ENCODE data around the gene POGK. TPM values are rescaled to one million over a fixed set of nuclear protein-coding genes. Genes with fewer than 3 reads are reported as not detected.

Gene POGK
- total RNA-seq, 1 experiment from 2014 or later: 47.7 TPM

DNA sequence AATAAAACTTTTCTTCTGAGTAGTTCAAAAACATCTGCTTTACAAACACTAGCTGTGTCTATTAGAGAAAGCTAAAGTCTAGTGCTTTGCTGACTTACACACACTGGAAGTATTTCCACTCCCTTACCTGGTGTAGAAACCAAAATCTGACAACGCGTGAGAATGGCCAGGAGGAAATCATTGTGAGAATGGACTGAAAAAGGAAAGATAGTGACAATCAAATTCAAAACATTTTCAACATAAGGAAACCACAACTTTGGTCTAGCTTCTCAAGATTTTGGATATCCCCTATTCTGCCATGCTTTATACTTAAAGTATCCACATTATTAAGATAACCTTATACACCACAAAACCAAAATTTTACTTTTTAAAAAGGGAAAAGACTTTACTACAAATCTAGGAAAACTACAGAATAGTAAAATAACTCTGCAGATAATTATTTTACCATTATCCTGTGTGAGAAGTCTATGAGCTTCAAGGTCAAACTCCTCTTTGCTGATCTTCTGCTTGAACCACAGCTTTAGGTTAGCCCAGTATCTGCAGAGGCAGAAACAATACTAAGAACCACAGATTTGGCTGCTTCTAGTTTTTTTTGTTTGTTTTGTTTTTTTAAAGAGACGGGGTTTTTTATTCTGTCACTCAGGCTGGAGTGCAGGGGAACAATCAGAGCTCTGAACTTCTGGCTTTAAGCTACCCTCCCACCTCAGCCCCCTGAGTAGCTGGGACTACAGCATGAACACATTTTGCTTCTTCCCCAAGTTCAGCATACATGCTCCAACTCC, 30.2 kb downstream of the POGK start:
- no peak overlapping the region for H3K9ac ChIP-seq (ENCODE audit: extremely low read depth, insufficient read length, low read length)
- no peak overlapping the region for H3K27ac Mint-ChIP-seq
- no peak overlapping the region for H4K91ac ChIP-seq (ENCODE audit: insufficient read length, low read depth, low read length)
- no peak overlapping the region for H3K56ac ChIP-seq (ENCODE audit: insufficient read length, low read depth, low read length)
- no peak overlapping the region for H3K27ac ChIP-seq (ENCODE audit: insufficient read length, low read depth, low read length)
- WGBS (ENCODE audit: extremely low coverage, insufficient read length, low lambda C conversion rate): no CpG with 5 or more reads among the region's 3 CpGs
- H3K4me1 Mint-ChIP-seq: peaks cover 13 to 14% of the 10 kb centered on the region in 2 experiments
- no peak overlapping the region for H3K18ac ChIP-seq (ENCODE audit: insufficient read length, low read depth, low read length)
- no peak overlapping the region for H4K5ac ChIP-seq (ENCODE audit: insufficient read length, low read depth, low read length)
- H4K20me1 ChIP-seq (ENCODE audit: control insufficient read depth, insufficient read depth, insufficient read length): no peaks in the 10 kb centered on the region
- H3K4me2 ChIP-seq (ENCODE audit: insufficient read depth, insufficient read length, low read length): no peak overlapping the region
- no peak overlapping the region for H2AFZ ChIP-seq (ENCODE audit: low read length)
- TF ChIP-seq, protein P1, sequence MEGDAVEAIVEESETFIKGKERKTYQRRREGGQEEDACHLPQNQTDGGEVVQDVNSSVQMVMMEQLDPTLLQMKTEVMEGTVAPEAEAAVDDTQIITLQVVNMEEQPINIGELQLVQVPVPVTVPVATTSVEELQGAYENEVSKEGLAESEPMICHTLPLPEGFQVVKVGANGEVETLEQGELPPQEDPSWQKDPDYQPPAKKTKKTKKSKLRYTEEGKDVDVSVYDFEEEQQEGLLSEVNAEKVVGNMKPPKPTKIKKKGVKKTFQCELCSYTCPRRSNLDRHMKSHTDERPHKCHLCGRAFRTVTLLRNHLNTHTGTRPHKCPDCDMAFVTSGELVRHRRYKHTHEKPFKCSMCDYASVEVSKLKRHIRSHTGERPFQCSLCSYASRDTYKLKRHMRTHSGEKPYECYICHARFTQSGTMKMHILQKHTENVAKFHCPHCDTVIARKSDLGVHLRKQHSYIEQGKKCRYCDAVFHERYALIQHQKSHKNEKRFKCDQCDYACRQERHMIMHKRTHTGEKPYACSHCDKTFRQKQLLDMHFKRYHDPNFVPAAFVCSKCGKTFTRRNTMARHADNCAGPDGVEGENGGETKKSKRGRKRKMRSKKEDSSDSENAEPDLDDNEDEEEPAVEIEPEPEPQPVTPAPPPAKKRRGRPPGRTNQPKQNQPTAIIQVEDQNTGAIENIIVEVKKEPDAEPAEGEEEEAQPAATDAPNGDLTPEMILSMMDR (conservative IDR thresholded peaks at IDR 0.05): no peak
- no peaks in the 10 kb centered on the region for H3K23me2 ChIP-seq (ENCODE audit: insufficient read length, low read depth, low read length, poor library complexity, severe bottlenecking)
- no peak overlapping the region for H3K14ac ChIP-seq (ENCODE audit: insufficient read depth, low read length)
- H3K9me3 Mint-ChIP-seq: no peaks in the 10 kb centered on the region
- no peak overlapping the region for H2AK5ac ChIP-seq (ENCODE audit: insufficient read length, low read length)
- H3K4me1 ChIP-seq (ENCODE audit: insufficient read depth, low read length): no peaks in the 10 kb centered on the region
- H3K27me3 ChIP-seq (ENCODE audit: insufficient read depth, low read length): no peaks in the 10 kb centered on the region
- H3K9me3 ChIP-seq (ENCODE audit: control insufficient read depth, low read depth, low read length): no peaks in the 10 kb centered on the region
- no peak overlapping the region for H3K4ac ChIP-seq (ENCODE audit: low read depth, low read length)
- H3K23ac ChIP-seq (ENCODE audit: insufficient read length, low read depth, low read length): no peak overlapping the region
- H2BK20ac ChIP-seq (ENCODE audit: low read depth, low read length, poor library complexity, severe bottlenecking): no peak overlapping the region
- H3K4me3 Mint-ChIP-seq: no peak overlapping the region
- no peak for DNase-seq
- H4K8ac ChIP-seq (replicated peaks; ENCODE audit: insufficient read length, low read depth, low read length): no peak overlapping the region
- H3T11ph ChIP-seq (ENCODE audit: low read length): no peak overlapping the region
- peaks cover 5% of the 10 kb centered on the region for H3K79me1 ChIP-seq (ENCODE audit: insufficient read depth, low read depth, low read length, poor library complexity, severe bottlenecking)
- H2BK12ac ChIP-seq (ENCODE audit: insufficient read length, low read depth, low read length): no peak overlapping the region
- peaks cover 12% of the 10 kb centered on the region; the same call in 1 of the 2 replicates for H3K79me2 ChIP-seq (ENCODE audit: insufficient read depth, low read length)
- no peak overlapping the region for H2BK120ac ChIP-seq (ENCODE audit: low read depth, low read length, poor library complexity, severe bottlenecking)
- peaks cover 23 to 54% (median 45%) of the 10 kb centered on the region in 3 experiments for H3K36me3 Mint-ChIP-seq (ENCODE audit: insufficient read depth in 1 of 3, low read depth in 3 of 3)
- H2BK5ac ChIP-seq (ENCODE audit: insufficient read length, low read length): no peak overlapping the region
- no peaks in the 10 kb centered on the region for H3K27me3 Mint-ChIP-seq (ENCODE audit: low read depth)
- H2BK15ac ChIP-seq (ENCODE audit: low read depth, low read length): no peak overlapping the region
